DND-41 (cell line): ENCODE data around the gene ATG9B.

Experiments
- ATAC-seq: fragments of 200-7000 bp; cut with Tn5 transposase; 3 replicates; pipeline ENCODE4 v1.9.1; 2021; ENCODE audit warnings: low read depth; ENCODE audit not compliant: insufficient read depth
- DNase-seq: peaks from one replicate; pipeline ENCODE4 v3.0.0-alpha.2; 2020
- H2AFZ ChIP-seq: 2 replicates; pipeline ENCODE4 v1.6.0; 2012; ENCODE audit warnings: low read depth, low read length
- H3K27ac ChIP-seq: 2 replicates; pipeline ENCODE4 v1.5.1; 2012; ENCODE audit warnings: low read length, inconsistent platforms
- H3K27me3 ChIP-seq: fragments of 200-600 bp; sonication (generic); 2 replicates; pipeline ENCODE4 v1.6.0; 2012; ENCODE audit warnings: low read length, mild to moderate bottlenecking, inconsistent platforms; ENCODE audit not compliant: insufficient read depth, poor library complexity
- H3K36me3 ChIP-seq: 2 replicates; pipeline ENCODE4 v1.5.1; 2012; ENCODE audit warnings: low read length, inconsistent platforms; ENCODE audit not compliant: insufficient read depth
- H3K4me1 ChIP-seq: 2 replicates; pipeline ENCODE4 v1.5.1; 2012; ENCODE audit warnings: mild to moderate bottlenecking, low read length; ENCODE audit not compliant: insufficient read depth
- H3K4me2 ChIP-seq: 2 replicates; pipeline ENCODE4 v1.6.0; 2012; ENCODE audit warnings: mild to moderate bottlenecking, moderate library complexity, low read length, inconsistent platforms; ENCODE audit not compliant: insufficient read depth
- H3K4me3 ChIP-seq, 2 experiments: fragments of 200-600 bp in 1 of 2; shearing (Covaris generic) in 1 of 2; 2 replicates each; pipeline ENCODE4 v1.5.1; 2012 to 2016; ENCODE audit warnings: inconsistent platforms in 2 of 2, low read length in 2 of 2, mild to moderate bottlenecking in 2 of 2, low read depth in 1 of 2, moderate library complexity in 1 of 2
- H3K79me2 ChIP-seq: 2 replicates; pipeline ENCODE4 v1.6.0; 2012; ENCODE audit warnings: low read length, inconsistent platforms; ENCODE audit not compliant: insufficient read depth
- H3K9ac ChIP-seq: 2 replicates; pipeline ENCODE4 v1.6.0; 2012; ENCODE audit warnings: low read depth, mild to moderate bottlenecking, inconsistent platforms, low read length, moderate library complexity
- H3K9me3 ChIP-seq: 2 replicates; pipeline ENCODE4 v1.5.1; 2012; ENCODE audit warnings: low read length, moderate library complexity, mild to moderate bottlenecking, inconsistent platforms; ENCODE audit not compliant: insufficient read depth, severe bottlenecking
- H4K20me1 ChIP-seq: 2 replicates; pipeline ENCODE4 v1.6.0; 2012; ENCODE audit warnings: low read length; ENCODE audit not compliant: insufficient read depth
- CTCF ChIP-seq: IDR thresholded peaks from 2 replicates; pipeline ENCODE4 v1.5.1; 2012; ENCODE audit warnings: borderline replicate concordance, low read length, moderate library complexity, mild to moderate bottlenecking; ENCODE audit not compliant: poor library complexity, severe bottlenecking; ENCODE audit errors: extremely low read depth
- EZH2 ChIP-seq: IDR thresholded peaks from 3 replicates; pipeline ENCODE4 v1.6.1; 2012; ENCODE audit warnings: borderline replicate concordance, low read depth, mild to moderate bottlenecking, moderate library complexity, low read length, inconsistent platforms; ENCODE audit not compliant: severe bottlenecking

The ATG9B gene

GRCh38 chr7:151011097-151011409 lies 13.2 kb downstream of the ATG9B start:
- Histone ChIP-seq H3K9me3 (no peaks in the 10 kb centered on the region), H3K27me3 (no peaks in the 10 kb centered on the region), H3K27ac (no peak overlapping the region), H2AFZ (no peak overlapping the region), H3K4me2 (no peak overlapping the region), H3K79me2 (no peaks in the 10 kb centered on the region), H3K4me1 (peaks cover 25% of the 10 kb centered on the region), H3K9ac (no peak overlapping the region), H3K4me3 (no peak overlapping the region), H4K20me1 (no peaks in the 10 kb centered on the region), H3K36me3 (no peaks in the 10 kb centered on the region)
- ATAC-seq: no peak
- TF ChIP-seq CTCF: no peak
- TF ChIP-seq EZH2: no peak
- no peak for DNase-seq

GRCh38 chr7:151010307-151011096 lies 13.8 kb downstream of the ATG9B start:
- Histone ChIP-seq H3K27ac (no peak overlapping the region), H3K9me3 (no peaks in the 10 kb centered on the region), H2AFZ (no peak overlapping the region), H3K9ac (no peak overlapping the region), H3K4me2 (no peak overlapping the region), H3K4me3 (no peak overlapping the region), H3K36me3 (no peaks in the 10 kb centered on the region), H4K20me1 (no peaks in the 10 kb centered on the region), H3K79me2 (no peaks in the 10 kb centered on the region), H3K27me3 (no peaks in the 10 kb centered on the region), H3K4me1 (peaks cover 25% of the 10 kb centered on the region)
- TF ChIP-seq EZH2: no peak
- DNase-seq (no peak), ATAC-seq (no peak)

DNA sequence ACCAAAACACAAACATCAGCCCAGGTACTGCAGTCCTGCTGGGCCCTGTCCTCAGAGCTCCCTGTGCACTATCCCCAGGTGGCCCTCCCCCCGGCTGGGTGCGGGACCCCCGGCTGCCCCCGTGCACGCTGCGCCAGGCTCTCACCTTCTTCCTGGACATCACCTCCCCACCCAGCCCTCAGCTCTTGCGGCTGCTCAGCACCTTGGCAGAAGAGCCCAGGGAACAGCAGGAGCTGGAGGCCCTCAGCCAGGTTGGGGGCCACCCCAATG lies 14.3 kb downstream of the ATG9B start:
- no peak overlapping the region for H3K4me2 ChIP-seq
- no peak overlapping the region for H3K27ac ChIP-seq
- H2AFZ ChIP-seq: no peak overlapping the region
- H4K20me1 ChIP-seq: no peaks in the 10 kb centered on the region
- DNase-seq: no peak
- no peak overlapping the region for H3K9ac ChIP-seq
- H3K4me1 ChIP-seq: peaks cover 25% of the 10 kb centered on the region
- H3K27me3 ChIP-seq: no peaks in the 10 kb centered on the region
- no peak overlapping the region for H3K4me3 ChIP-seq
- TF ChIP-seq CTCF (no peak), EZH2 (no peak)
- H3K9me3 ChIP-seq: no peaks in the 10 kb centered on the region
- H3K36me3 ChIP-seq: no peaks in the 10 kb centered on the region
- no peak for ATAC-seq
- H3K79me2 ChIP-seq: no peaks in the 10 kb centered on the region

- TF ChIP-seq EZH2 (no peak), CTCF (peak; percentile 16)
- Histone ChIP-seq H3K9ac (peak overlapping the region; percentile 72), H3K27me3 (no peaks in the 10 kb centered on the region), H3K9me3 (no peaks in the 10 kb centered on the region), H3K27ac (peak overlapping the region; percentile 57; the same call in 1 of the 2 replicates), H3K4me3 (peak overlapping the region in 1 of 2 experiments; percentile 59; a peak in 2 of 4 replicates), H3K4me2 (peak overlapping the region; percentile 67), H3K79me2 (no peaks in the 10 kb centered on the region), H3K4me1 (peaks cover 25% of the 10 kb centered on the region), H3K36me3 (no peaks in the 10 kb centered on the region), H2AFZ (no peak overlapping the region), H4K20me1 (no peaks in the 10 kb centered on the region)
- no peak for ATAC-seq
- DNase-seq: no peak
Observed at GRCh38 chr7:151009327-151010036, 14.8 kb downstream of the ATG9B start.
